HepG2 (cell line): ENCODE measurements around the gene ACOT2. TPM values are rescaled to one million over a fixed set of nuclear protein-coding genes. Genes with fewer than 3 reads are reported as not detected.

Experiments used
- ATAC-seq: fragments of 200-7000 bp; cut with Tn5 transposase; 3 replicates; pipeline ENCODE4 v1.9.1; 2020; ENCODE audit warnings: mild to moderate bottlenecking, moderate library complexity
- BruUV-seq: library from RNA; stranded (reverse); fragments of 400-500 nt; replicated peaks from 2 replicates; lab custom pipeline; 2021; lab: Mats Ljungman, UMichigan
- CTCF ChIA-PET: fragments of 300-600 bp; formaldehyde crosslinking; extraction: SDS; loops from one replicate; lab custom pipeline; 2021; ENCODE audit warnings: low total read pairs, inconsistent platforms, low intra/inter-chr PET ratio; lab: Yijun Ruan, JAX
- POLR2A ChIA-PET: fragments of 350-600 bp; sonication (Branson Sonifier 250); formaldehyde crosslinking; loops from one replicate; lab custom pipeline; 2020; ENCODE audit warnings: antibody characterized with exemption, inconsistent platforms; lab: Yijun Ruan, JAX
- DNase-seq: peaks from one replicate; pipeline ENCODE4 v3.0.0-alpha.2; 2015; ENCODE audit warnings: low spot score
- FAIRE-seq: peaks from 3 replicates; lab custom pipeline; 2011; peaks lifted over from hg19 to GRCh38; lab: Jason Lieb, UNC
- H2AFZ ChIP-seq: one replicate; pipeline ENCODE4 v1.6.1; 2011; ENCODE audit warnings: low read length, inconsistent platforms
- H3K27ac ChIP-seq: fragments of 300-600 bp; 3 replicates; pipeline ENCODE4 v1.8.0; 2011; ENCODE audit warnings: mixed run types, mild to moderate bottlenecking, mixed read lengths, low read length, inconsistent platforms; ENCODE audit not compliant: insufficient read depth; ENCODE audit errors: extremely low read length
- H3K27me3 ChIP-seq, 2 experiments: fragments of 200-600 bp in 1 of 2; 2 replicates in 1 of 2; 3 replicates in 1 of 2; pipeline versions ENCODE4 v1.6.0 to v1.8.0; 2011; ENCODE audit warnings: low read length in 2 of 2, mild to moderate bottlenecking in 2 of 2, moderate library complexity in 2 of 2, inconsistent platforms in 1 of 2; ENCODE audit not compliant: insufficient read depth in 2 of 2, control insufficient read depth in 1 of 2
- H3K36me3 ChIP-seq, 2 experiments: fragments of 200-600 bp in 1 of 2; replicated peaks in 1 of 2; 2 replicates in 1 of 2; 3 replicates in 1 of 2; pipeline versions ENCODE4 v1.5.1 to v1.8.0; 2011; ENCODE audit warnings: low read length in 2 of 2, inconsistent platforms in 1 of 2; ENCODE audit not compliant: insufficient read depth in 2 of 2, control insufficient read depth in 1 of 2
- H3K4me1 ChIP-seq: 2 replicates; pipeline ENCODE4 v1.5.1; 2012; ENCODE audit warnings: low read length, inconsistent platforms; ENCODE audit not compliant: insufficient read depth
- H3K4me2 ChIP-seq: 2 replicates; pipeline ENCODE4 v1.6.0; 2011; ENCODE audit warnings: low read depth, low read length, inconsistent platforms
- H3K4me3 ChIP-seq, 3 experiments: fragments of 200-600 bp in 1 of 3; sonication (generic), shearing (Covaris generic) in 1 of 3; replicated peaks in 1 of 3; 2 replicates each; pipeline ENCODE4 v1.5.1; 2011 to 2016; ENCODE audit warnings: low read length in 3 of 3, inconsistent platforms in 2 of 3, low read depth in 2 of 3, mild to moderate bottlenecking in 2 of 3, control low read depth in 1 of 3, mixed read lengths in 1 of 3; ENCODE audit not compliant: insufficient read depth in 1 of 3
- H3K79me2 ChIP-seq: one replicate; pipeline ENCODE4 v1.6.1; 2011; ENCODE audit warnings: low read length, inconsistent platforms; ENCODE audit not compliant: insufficient read depth
- H3K9ac ChIP-seq: 2 replicates; pipeline ENCODE4 v1.6.0; 2011; ENCODE audit warnings: mild to moderate bottlenecking, low read depth, low read length, inconsistent platforms; ENCODE audit not compliant: insufficient read depth
- H3K9me3 ChIP-seq: 2 replicates; pipeline ENCODE4 v1.5.1; 2012; ENCODE audit warnings: mild to moderate bottlenecking, low read length
- H4K20me1 ChIP-seq: 2 replicates; pipeline ENCODE4 v1.6.0; 2011; ENCODE audit warnings: inconsistent platforms, mild to moderate bottlenecking, low read length, moderate library complexity; ENCODE audit not compliant: insufficient read depth
- AGO1 ChIP-seq: fragments of 200-400 bp; formaldehyde crosslinking; IDR thresholded peaks from 2 replicates; pipeline ENCODE4 v1.6.1; 2017; ENCODE audit warnings: mild to moderate bottlenecking, low read depth, low read length, moderate library complexity; ENCODE audit not compliant: poor library complexity, severe bottlenecking
- CEBPZ ChIP-seq: IDR thresholded peaks from 2 replicates; pipeline ENCODE4 v1.6.1; 2012; ENCODE audit warnings: low read length, improper control_type of control experiment
- HMGXB3 ChIP-seq: sonication (generic); formaldehyde crosslinking; IDR thresholded peaks from 2 replicates; pipeline ENCODE4 v1.4.0; 2020; ENCODE audit warnings: missing genetic modification reagents, borderline replicate concordance
- NBN ChIP-seq: fragments of 450-650 bp; conservative IDR thresholded peaks from 2 replicates; pipeline ENCODE4 v1.6.1; 2017
- NCOR1 ChIP-seq: fragments of 200-600 bp; sonication (generic); IDR thresholded peaks from 2 replicates; pipeline ENCODE4 v1.7.0; 2017; ENCODE audit warnings: antibody characterized with exemption, low read length, borderline replicate concordance
- RXRB ChIP-seq: IDR thresholded peaks from 2 replicates; pipeline ENCODE4 v1.6.1; 2016; ENCODE audit warnings: borderline replicate concordance, missing genetic modification reagents, missing compliant biosample characterization
- ZEB1 ChIP-seq: IDR thresholded peaks from 2 replicates; pipeline ENCODE4 v1.6.1; 2012; ENCODE audit warnings: mild to moderate bottlenecking, low read depth, inconsistent platforms; ENCODE audit not compliant: insufficient replicate concordance
- ZNF260 ChIP-seq: sonication (generic); formaldehyde crosslinking; IDR thresholded peaks from 2 replicates; pipeline ENCODE4 v1.4.0; 2020; ENCODE audit warnings: missing genetic modification reagents, low read depth, mild to moderate bottlenecking, borderline replicate concordance
- ZSCAN5A ChIP-seq: sonication (generic); formaldehyde crosslinking; IDR thresholded peaks from 2 replicates; pipeline ENCODE4 v1.8.0; 2022; ENCODE audit warnings: mild to moderate bottlenecking, missing genetic modification reagents, borderline replicate concordance
- whole genome bisulfite sequencing: methylation state at CpG from one replicate; pipeline ENCODE4 v1.1.6; 2017; ENCODE audit warnings: low lambda C conversion rate; 5-methylcytosine and 5-hydroxymethylcytosine counted together
- in situ Hi-C: cut with HindIII; loops from 2 replicates; pipeline ENCODE4 v1.10.0; 2017; ENCODE audit warnings: low pct_unique_long_range_greater_than_20kb; ENCODE audit not compliant: extremely low pct_ligation_motif_present
- intact Hi-C: fragments of 100-400 bp; cut with micrococcal nuclease; formaldehyde crosslinking; loops from one replicate; pipeline ENCODE4 v1.10.0; 2022; ENCODE audit not compliant: unreplicated experiment
- polyA plus RNA-seq, 8 experiments: library from polyadenylated mRNA; depleted of rRNA in 3 of 8; stranded (reverse) in 7 of 8; unstranded in 1 of 8; fragments of >200 nt; fragmentation: Illumina TruSeq in 4 of 8; extraction: Trizol in 4 of 8; gene quantifications; 2 replicates each; pipeline versions ENCODE4 v1.2.1 to v1.2.3, GENCODE V29; 2011 to 2016; ENCODE audit warnings: low read depth in 4 of 8, missing spikeins in 1 of 8, mixed read lengths in 1 of 8; ENCODE audit not compliant: insufficient read depth in 1 of 8
- total RNA-seq, 5 experiments: library from RNA; depleted of rRNA; stranded (reverse); fragments of >200 nt; fragmentation: Illumina TruSeq; extraction: Trizol; gene quantifications; 2 replicates each; pipeline ENCODE4 v1.2.3, GENCODE V29; 2016; ENCODE audit warnings: low read depth in 1 of 5

ACOT2 gene
- total and polyA plus RNA-seq, 2 of the 13 experiments (the other 11 are each of a cell fraction or from before 2014, with no cell fraction given) = 60.0 to 110 TPM

- H3K79me2 ChIP-seq = no peaks in the 10 kb centered on the region
Measured at GRCh38 chr14:73589116-73589515, 20.1 kb downstream of the ACOT2 start.

More at GRCh38 chr14:73589116-73589515, 20.1 kb downstream of the ACOT2 start:
- POLR2A ChIA-PET = no interaction called here
- CTCF ChIA-PET = no interaction called here
- Histone ChIP-seq H3K4me1 (no peaks in the 10 kb centered on the region), H3K27ac (no peak overlapping the region)
- WGBS = 61% methylated on average over 4 of the region's 4 CpGs
- FAIRE-seq (no peak), ATAC-seq (no peak)
- in situ Hi-C loops = no loop called here
- TF ChIP-seq NBN (no peak), NCOR1 (no peak), RXRB (CRISPR knock-in tag) (no peak), ZSCAN5A (CRISPR knock-in tag) (no peak), ZNF260 (CRISPR knock-in tag) (no peak), AGO1 (no peak), ZEB1 (no peak), CEBPZ (no peak), HMGXB3 (CRISPR knock-in tag) (no peak)
- TF ChIP-seq, all 625 proteins: peak for 0
- no peaks in the 10 kb centered on the region for H3K36me3 ChIP-seq
- H3K4me2 ChIP-seq = no peak overlapping the region
- H3K9ac ChIP-seq = no peak overlapping the region
- no peaks in the 10 kb centered on the region for H3K27me3 ChIP-seq
- no peaks in the 10 kb centered on the region for H3K9me3 ChIP-seq
- H3K4me3 ChIP-seq = no peak overlapping the region
- no peaks in the 10 kb centered on the region for H4K20me1 ChIP-seq
- BruUV-seq = no TSS peak
- intact Hi-C loops = no loop called here
- DNase-seq = no peak
- no peak overlapping the region for H2AFZ ChIP-seq
